Measurements from ENCODE around the gene SOBP.
"Not testable (repeated sequence)": the region's sequence is repeated elsewhere in the genome, so short reads cannot be mapped to it uniquely, and the experiment has no call there.

GRCh38 chr6:107475360-107475759 is 14.6 kb upstream of the SOBP start:
- not testable (repeated sequence) for TF ChIP-seq CTCF, POLR2A (IDR thresholded peaks at IDR 0.05)
